OCI-LY7 (cell line): ENCODE measurements around the gene ATP11A.

Experiments
- CTCF ChIP-seq: fragments of 200-600 bp; sonication (generic); conservative IDR thresholded peaks from 2 replicates; pipeline ENCODE4 v1.5.1; 2014; ENCODE audit warnings: mild to moderate bottlenecking, antibody characterized with exemption, low read length, moderate library complexity, mixed read lengths
- EZH2phosphoT487 ChIP-seq: fragments of 200-600 bp; sonication (generic); IDR thresholded peaks from 2 replicates; pipeline ENCODE4 v1.6.1; 2018; ENCODE audit warnings: low read depth, borderline replicate concordance, mild to moderate bottlenecking, mixed run types, antibody characterized with exemption, low read length, moderate library complexity, mixed read lengths

DNA sequence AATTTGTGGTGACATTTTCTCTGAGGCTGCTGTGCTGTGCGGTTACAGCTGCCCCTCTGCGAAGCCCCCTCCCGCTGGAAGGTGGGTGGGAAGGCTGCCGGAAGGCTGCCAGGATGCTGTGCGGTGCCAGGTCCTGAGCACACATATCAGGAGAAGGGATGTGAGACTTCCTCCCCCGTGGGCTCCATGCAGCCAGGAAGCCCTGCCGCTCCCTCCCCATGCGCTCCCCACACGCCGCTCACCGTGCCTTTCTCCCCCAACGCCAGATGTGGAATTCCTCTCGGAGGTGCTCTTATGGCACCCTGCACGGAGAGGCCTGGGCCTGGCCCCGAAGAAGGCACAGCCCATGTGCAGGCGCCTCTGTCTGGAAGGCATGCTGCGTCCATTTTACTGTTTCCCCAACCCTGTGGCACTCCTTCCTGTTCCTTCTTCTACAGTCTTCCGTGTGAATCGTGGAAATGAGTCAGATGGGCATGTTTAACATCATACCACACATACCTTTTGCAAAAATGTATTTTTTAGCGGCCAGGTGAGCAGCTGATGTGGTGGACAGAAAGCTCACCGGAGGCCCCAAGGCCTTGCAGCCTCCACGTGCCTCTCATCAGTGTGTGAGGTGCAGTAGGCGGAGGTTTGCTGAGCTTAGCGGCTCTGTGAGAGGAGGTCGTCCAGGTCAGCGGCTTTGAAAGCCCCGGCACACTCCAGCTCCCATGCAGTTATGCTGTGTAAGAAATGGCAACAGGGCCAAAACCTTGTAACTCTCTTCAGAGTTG lies 88.0 kb downstream of the ATP11A start:
- TF ChIP-seq CTCF (no peak), EZH2phosphoT487 (no peak)
